Activated CD4-positive, alpha-beta T cell treated with anti-CD3 and anti-CD28 coated beads, Interleukin-2, amount 10 ng/mL, durations not matched to agents 7 days and 5 days (primary cell): Measurements from ENCODE around the gene UBAP1L. TPM values are rescaled to one million over a fixed set of nuclear protein-coding genes. Genes with fewer than 3 reads are reported as not detected.
A peak's percentile ranks its signal among the peaks of the same experiment; 100 is the strongest.
"Not testable (repeated sequence)": the region's sequence is repeated elsewhere in the genome, so short reads cannot be mapped to it uniquely, and the experiment has no call there.

Source experiments
- CTCF ChIA-PET: fragments of 350-600 bp; sonication (Branson Sonifier 250); formaldehyde crosslinking; loops from one replicate; lab custom pipeline; 2021; ENCODE audit warnings: antibody characterized with exemption; lab: Charles Lee
- POLR2A ChIA-PET: fragments of 350-600 bp; sonication (Branson Sonifier 250); formaldehyde crosslinking; loops from one replicate; lab custom pipeline; 2021; ENCODE audit warnings: antibody characterized with exemption; lab: Charles Lee
- DNase-seq: peaks from one replicate; pipeline ENCODE4 v3.0.0-alpha.2; 2020
- H3K27ac Mint-ChIP-seq: one replicate; pipeline ENCODE4 v1.8.0; 2021; ENCODE audit warnings: mild to moderate bottlenecking, moderate library complexity, mixed read lengths
- H3K27me3 Mint-ChIP-seq: one replicate; pipeline ENCODE4 v1.8.0; 2021; ENCODE audit warnings: mixed read lengths
- H3K36me3 Mint-ChIP-seq: one replicate; pipeline ENCODE4 v1.8.0; 2021; ENCODE audit warnings: low read depth, mixed read lengths
- H3K4me1 Mint-ChIP-seq: one replicate; pipeline ENCODE4 v1.8.0; 2021; ENCODE audit warnings: mixed read lengths
- H3K4me3 Mint-ChIP-seq: one replicate; pipeline ENCODE4 v1.8.0; 2021; ENCODE audit warnings: mild to moderate bottlenecking, moderate library complexity, mixed read lengths
- H3K9me3 Mint-ChIP-seq: one replicate; pipeline ENCODE4 v1.8.0; 2021; ENCODE audit warnings: mixed read lengths
- total RNA-seq, 2 experiments: library from RNA; stranded (reverse); gene quantifications; one replicate each; pipeline ENCODE4 v1.2.3, GENCODE V29; 2021

The UBAP1L gene
- total RNA-seq, 2 experiments from 2014 or later = 3.8 to 5.3 TPM

DNA sequence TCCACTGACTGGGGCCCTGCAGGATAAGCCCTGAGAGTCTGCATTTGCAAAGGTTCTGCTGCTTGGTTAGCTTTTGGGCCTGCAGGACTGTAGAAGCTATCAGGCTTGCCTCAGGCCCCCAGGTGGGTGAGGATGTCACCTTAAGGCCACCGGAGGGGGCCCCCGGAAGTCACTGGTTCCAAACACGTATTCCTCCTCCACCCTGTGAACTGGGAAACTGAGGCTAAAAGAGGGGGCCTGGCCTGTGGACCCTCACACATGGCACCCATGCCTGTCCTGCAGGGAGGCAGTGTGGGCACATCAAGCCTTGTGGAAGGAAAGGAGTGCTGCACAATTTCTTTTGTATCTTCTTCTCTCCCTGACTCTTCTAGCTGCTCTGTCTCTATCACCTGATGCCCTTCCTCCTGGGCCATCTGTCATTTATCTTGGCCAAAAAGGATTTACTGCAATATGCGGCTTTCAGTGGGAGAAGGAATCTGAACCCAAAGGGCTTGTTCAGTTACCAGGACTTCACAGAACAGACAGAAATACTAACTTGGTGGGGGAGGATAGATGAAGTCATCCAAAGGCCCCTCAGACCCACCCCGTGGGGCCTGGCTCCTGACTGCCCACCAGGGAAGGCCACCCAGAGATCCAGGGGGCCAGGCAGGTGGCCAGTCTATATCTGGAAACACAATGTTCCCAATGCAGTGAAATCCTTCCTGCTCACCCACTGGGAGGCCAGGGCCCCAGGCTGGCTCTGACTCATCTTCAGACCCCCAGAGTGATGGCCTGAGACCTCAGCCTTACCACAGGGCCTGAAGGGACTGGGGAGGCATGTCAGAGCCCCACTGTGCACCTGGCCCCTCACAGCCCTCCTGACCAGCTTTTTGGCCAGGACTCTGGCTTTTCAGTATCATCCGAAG is 18.3 kb downstream of the UBAP1L start:
- Mint-ChIP-seq H3K9me3 (no peaks in the 10 kb centered on the region), H3K27me3 (no peaks in the 10 kb centered on the region), H3K36me3 (peaks cover 5% of the 10 kb centered on the region), H3K4me1 (peaks cover 1% of the 10 kb centered on the region), H3K27ac (no peak overlapping the region), H3K4me3 (no peak overlapping the region)
- no peak for DNase-seq
- ChIA-PET CTCF (interaction anchor here (1.2 kb wide), 1 partner anchor 42 kb away, joined by 4 read pairs; no protein-coding TSS in a partner anchor), POLR2A (no interaction called here)

- CTCF ChIA-PET = interaction anchor here (0.8 to 1.2 kb wide), 2 partner anchors 16 to 41 kb away, joined by 3 to 4 read pairs; no protein-coding TSS in a partner anchor
- DNase-seq = no peak
- no peak overlapping the region for H3K4me3 Mint-ChIP-seq
- H3K4me1 Mint-ChIP-seq = no peaks in the 10 kb centered on the region
- no peaks in the 10 kb centered on the region for H3K9me3 Mint-ChIP-seq
- no peak overlapping the region for H3K27ac Mint-ChIP-seq
- peaks cover 3% of the 10 kb centered on the region for H3K36me3 Mint-ChIP-seq
- POLR2A ChIA-PET = no interaction called here
- H3K27me3 Mint-ChIP-seq = no peaks in the 10 kb centered on the region
Measured at GRCh38 chr15:65095747-65096104, 19.3 kb downstream of the UBAP1L start.

DNA sequence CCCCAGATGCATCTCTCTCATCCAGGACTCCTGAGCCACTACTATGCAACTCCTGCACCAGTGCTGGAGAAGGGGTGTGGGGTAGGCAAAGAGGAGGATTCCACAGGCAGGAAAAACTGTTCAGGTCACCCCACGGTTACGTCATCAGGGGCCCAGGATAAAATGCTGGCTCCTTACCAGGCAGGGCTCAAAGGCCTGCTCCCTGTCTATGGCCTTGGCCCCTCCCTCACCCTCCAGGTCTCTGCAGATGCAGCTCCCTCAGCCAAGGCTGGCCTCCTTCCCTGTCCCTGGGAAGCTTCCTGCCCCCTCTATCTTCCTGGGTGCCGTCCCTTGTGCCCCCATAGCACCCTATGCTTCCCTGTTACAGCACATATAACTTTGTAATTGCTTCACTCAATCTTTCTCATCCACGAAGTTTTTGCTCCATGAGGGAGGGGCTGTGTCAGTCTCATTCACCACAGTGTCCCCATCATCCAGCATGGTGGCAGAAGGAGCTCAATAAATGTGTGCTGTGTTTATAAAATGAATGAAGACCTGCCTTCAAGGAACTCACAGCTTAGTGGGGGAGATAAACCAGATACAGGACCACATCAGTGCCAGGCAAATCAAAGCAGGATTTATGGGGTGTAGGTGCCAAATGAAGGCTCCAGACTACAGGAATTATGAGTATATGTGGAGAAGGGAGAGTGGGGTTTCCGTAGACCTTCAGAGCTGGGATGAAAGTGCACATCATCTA is 19.8 kb downstream of the UBAP1L start:
- no peaks in the 10 kb centered on the region for H3K4me1 Mint-ChIP-seq

DNA sequence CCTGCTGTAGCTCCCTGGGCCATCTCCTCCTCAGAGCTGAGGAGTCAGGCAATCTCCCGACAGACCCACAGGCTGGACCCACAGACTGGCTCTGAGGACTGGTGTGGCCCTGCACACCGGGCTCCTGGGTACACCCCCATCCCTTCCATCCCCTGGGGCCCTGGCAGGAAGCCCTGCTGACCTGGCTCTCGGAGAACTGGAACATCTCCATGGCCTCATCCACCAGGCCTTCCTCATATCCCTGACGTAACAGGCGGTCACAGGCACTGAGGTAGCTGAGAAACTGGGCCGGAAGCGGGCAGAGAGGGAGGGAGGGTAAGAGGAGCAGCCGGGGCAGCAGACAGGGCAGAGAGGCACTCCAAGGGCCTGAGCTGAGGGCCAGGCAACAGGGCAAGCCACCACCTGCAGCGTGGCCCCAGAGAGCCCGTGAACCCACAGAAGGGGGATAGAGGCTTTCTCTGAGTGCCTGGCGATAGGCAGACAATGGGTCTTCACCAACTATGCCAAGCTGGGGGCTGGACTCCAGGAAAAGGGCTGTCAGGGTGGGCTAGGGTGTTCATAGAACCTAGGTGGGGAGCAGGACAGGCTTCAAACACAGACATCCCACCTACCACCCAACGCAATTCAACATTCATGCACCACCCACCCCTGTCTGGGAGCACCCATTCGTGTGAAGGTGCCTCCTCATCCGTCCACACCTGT is 20.6 kb downstream of the UBAP1L start:
- DNase-seq = no peak
- peaks cover 3% of the 10 kb centered on the region for H3K36me3 Mint-ChIP-seq
- POLR2A ChIA-PET = no interaction called here
- no peaks in the 10 kb centered on the region for H3K9me3 Mint-ChIP-seq
- peak overlapping the region; percentile 43 for H3K27ac Mint-ChIP-seq
- no peaks in the 10 kb centered on the region for H3K27me3 Mint-ChIP-seq
- H3K4me3 Mint-ChIP-seq = no peak overlapping the region
- H3K4me1 Mint-ChIP-seq = no peaks in the 10 kb centered on the region
- CTCF ChIA-PET = no interaction called here

More for the DNA sequence above, 19.8 kb downstream of the UBAP1L start:
- Mint-ChIP-seq H3K36me3 (peaks cover 3% of the 10 kb centered on the region), H3K27ac (no peak overlapping the region), H3K9me3 (no peaks in the 10 kb centered on the region), H3K4me3 (no peak overlapping the region), H3K27me3 (no peaks in the 10 kb centered on the region)
- ChIA-PET CTCF (interaction anchor here (0.8 to 1.2 kb wide), 2 partner anchors 16 to 40 kb away, joined by 3 to 4 read pairs; no protein-coding TSS in a partner anchor), POLR2A (no interaction called here)
- no peak for DNase-seq

DNA sequence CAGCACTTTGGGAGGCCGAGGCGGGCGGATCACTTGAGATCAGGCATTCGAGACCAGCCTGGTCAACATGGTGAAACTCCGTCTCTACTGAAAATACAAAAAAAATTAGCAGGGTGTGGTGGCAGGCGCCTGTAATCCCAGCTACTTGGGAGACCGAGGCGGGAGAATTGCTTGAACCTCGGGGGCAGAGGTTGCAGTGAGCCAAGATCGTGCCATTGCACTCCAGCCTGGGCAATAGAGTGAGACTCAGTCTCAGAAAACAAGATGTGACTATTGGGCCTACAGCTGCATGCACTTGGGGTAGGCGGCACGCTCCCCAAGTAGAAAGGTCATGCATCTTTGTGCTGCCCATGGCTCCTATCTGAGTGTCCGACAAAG is 21.2 kb downstream of the UBAP1L start:
- H3K27me3 Mint-ChIP-seq, H3K9me3 Mint-ChIP-seq, POLR2A ChIA-PET, DNase-seq, CTCF ChIA-PET, H3K4me3 Mint-ChIP-seq, H3K36me3 Mint-ChIP-seq, H3K4me1 Mint-ChIP-seq: not testable (repeated sequence)
- peak overlapping the region; percentile 20 for H3K27ac Mint-ChIP-seq

DNA sequence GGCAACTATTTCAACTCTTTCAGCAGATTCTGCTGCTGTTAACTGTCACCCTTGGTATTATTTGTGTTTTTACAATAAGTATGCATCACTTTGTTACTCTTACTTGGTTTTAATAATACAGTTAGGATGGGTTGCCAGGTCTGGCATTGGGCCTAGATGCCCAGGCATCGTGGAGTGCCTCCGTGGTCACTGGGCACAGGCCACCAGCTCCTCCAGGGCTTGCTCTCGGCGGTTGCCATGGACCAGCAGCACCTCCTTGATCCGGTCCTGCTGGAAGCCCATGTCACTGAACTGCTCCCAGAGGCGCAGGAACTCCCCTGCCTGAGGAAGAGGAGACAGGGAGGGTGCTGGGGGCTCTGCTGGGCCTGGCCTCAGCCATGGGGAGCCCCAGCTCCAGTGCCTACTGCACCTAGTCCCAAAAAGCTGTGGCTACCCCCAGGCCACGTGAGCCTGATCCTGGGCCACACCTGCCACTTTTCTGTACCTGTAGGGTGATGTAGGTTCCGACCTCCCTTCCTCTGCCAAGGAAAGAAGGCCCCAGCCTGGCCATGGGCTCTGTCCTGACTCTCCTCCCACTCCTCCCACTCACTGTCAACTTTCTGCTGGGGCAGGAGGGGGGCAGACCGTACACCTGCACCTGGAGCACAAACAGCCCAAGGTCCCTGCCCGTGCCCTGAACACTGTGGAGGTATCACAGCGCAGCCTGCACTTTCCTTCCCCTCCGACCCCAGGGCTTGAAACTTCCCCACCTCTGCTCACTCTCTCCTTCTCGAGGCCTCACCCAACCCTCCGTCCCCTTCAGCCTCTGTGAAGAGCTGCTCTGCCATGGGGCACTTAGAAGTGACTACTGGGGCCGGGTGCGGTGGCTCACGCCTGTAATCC is 21.8 kb downstream of the UBAP1L start:
- H3K27ac Mint-ChIP-seq = no peak overlapping the region
- H3K36me3 Mint-ChIP-seq = no peaks in the 10 kb centered on the region
- no peaks in the 10 kb centered on the region for H3K9me3 Mint-ChIP-seq
- no peaks in the 10 kb centered on the region for H3K27me3 Mint-ChIP-seq
- no peak for DNase-seq
- no peaks in the 10 kb centered on the region for H3K4me1 Mint-ChIP-seq
- H3K4me3 Mint-ChIP-seq = no peak overlapping the region
- CTCF ChIA-PET = interaction anchor here (1.0 kb wide), 1 partner anchor 15 kb away, joined by 3 read pairs; no protein-coding TSS in a partner anchor
- POLR2A ChIA-PET = no interaction called here

DNA sequence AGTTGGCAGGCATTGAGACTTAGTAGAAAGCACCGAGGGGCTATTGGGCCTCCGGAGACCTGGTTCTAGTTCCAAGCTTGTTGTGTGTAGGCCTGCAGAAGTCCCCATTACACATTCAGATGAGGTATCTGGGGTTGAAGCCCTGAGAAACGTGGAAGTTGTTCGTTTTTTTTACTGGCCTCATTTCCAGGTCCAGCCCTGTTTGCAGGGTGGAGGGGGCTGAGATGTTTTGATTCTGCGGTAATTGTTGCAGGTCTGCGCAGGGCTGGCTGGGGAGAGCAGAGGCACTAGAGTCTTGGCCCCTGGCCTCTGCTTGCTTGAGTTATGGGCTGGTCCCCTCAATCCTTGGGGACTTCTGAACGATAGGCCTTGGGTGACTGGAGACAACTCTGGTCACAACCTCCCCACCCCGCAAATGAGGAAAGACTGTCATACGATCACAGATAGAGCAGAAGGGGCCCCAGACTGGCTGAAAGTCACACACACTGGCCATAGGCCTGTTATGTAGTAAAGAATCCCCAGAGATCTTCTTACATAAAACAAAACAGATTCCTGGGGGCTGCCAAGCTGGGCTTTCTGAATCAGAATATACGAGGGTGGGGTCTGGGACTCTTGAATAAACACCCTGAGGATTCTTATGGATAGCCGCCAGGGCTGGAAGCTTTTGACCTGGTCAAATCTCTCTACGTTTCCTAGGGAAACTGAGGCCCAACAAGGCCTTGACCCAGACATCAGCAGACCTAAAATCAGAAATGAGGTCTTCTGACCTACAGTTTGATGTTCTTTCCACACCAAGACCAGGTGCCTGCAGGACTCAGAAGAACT is 22.8 kb downstream of the UBAP1L start:
- H3K27ac Mint-ChIP-seq = no peak overlapping the region
- H3K4me3 Mint-ChIP-seq = no peak overlapping the region
- DNase-seq = no peak
- H3K27me3 Mint-ChIP-seq = no peaks in the 10 kb centered on the region
- ChIA-PET POLR2A (no interaction called here), CTCF (interaction anchor here (1.0 to 1.4 kb wide), 2 partner anchors 14 kb away, joined by 3 read pairs; no protein-coding TSS in a partner anchor)
- H3K9me3 Mint-ChIP-seq = no peaks in the 10 kb centered on the region
- H3K36me3 Mint-ChIP-seq = no peaks in the 10 kb centered on the region
- no peaks in the 10 kb centered on the region for H3K4me1 Mint-ChIP-seq

DNA sequence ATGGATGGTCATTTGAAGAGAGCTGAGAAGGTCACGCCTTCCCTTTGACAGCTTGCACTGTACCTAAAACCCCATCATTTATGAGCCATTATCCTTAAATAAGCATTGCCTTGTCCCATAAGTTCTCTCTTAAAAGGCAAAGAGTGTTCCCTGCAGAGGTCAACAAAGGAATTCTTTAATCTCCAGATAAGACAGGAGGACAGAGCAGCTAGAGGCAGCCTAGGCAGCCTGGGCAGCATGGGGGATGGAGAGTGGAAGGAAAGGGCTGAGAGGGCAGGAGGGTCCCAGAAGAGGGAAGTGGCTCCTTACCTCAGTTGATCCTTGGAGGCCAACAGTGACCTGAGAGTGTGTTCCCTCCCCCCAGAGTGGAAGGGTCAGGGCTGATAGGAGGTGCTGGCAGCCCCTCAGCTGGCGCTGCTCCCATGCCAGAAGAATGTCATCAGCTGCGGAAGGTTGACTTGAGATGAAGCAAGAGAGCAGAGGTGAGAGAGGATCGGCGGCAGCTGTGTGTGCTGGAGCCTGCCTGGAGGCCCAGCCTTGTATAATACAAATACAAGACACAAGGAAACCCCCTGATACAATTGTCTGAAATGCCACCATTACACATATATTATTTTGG is 25.7 kb downstream of the UBAP1L start:
- ChIA-PET POLR2A (interaction anchor here (0.6 kb wide), 1 partner anchor 1374 kb away, joined by 3 read pairs; no protein-coding TSS in a partner anchor), CTCF (interaction anchor here (0.7 kb wide), 1 partner anchor 210 kb away, joined by 3 read pairs; no protein-coding TSS in a partner anchor)
- Mint-ChIP-seq H3K36me3 (no peaks in the 10 kb centered on the region), H3K4me1 (no peaks in the 10 kb centered on the region), H3K9me3 (no peaks in the 10 kb centered on the region), H3K4me3 (no peak overlapping the region), H3K27ac (no peak overlapping the region), H3K27me3 (peaks cover 3% of the 10 kb centered on the region)
- DNase-seq = no peak

DNA sequence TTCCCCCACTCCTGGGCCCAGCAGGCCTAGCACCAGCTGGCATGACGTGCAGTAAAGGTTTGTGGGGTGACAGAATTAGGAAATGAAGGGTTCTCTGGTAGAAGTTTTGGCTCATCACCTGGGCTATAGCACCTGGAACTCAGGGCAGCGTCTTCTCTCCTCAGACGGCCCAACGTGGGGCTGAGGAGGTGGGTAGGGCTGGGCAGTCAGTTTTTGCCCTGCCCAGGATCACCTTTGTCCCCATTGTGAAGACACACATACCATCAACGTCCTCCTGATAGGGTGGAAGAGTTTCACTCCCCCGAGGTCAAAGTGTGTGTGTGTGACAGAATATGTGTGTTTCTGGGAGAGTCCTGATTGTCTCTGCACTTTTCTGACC is 26.4 kb downstream of the UBAP1L start:
- no peaks in the 10 kb centered on the region for H3K4me1 Mint-ChIP-seq
- H3K27ac Mint-ChIP-seq = no peak overlapping the region
- H3K36me3 Mint-ChIP-seq = no peaks in the 10 kb centered on the region
- H3K4me3 Mint-ChIP-seq = no peak overlapping the region
- CTCF ChIA-PET = no interaction called here
- peaks cover 7% of the 10 kb centered on the region for H3K27me3 Mint-ChIP-seq
- POLR2A ChIA-PET = interaction anchor here (0.6 kb wide), 1 partner anchor 1375 kb away, joined by 3 read pairs; no protein-coding TSS in a partner anchor
- DNase-seq = no peak
- H3K9me3 Mint-ChIP-seq = no peaks in the 10 kb centered on the region

DNA sequence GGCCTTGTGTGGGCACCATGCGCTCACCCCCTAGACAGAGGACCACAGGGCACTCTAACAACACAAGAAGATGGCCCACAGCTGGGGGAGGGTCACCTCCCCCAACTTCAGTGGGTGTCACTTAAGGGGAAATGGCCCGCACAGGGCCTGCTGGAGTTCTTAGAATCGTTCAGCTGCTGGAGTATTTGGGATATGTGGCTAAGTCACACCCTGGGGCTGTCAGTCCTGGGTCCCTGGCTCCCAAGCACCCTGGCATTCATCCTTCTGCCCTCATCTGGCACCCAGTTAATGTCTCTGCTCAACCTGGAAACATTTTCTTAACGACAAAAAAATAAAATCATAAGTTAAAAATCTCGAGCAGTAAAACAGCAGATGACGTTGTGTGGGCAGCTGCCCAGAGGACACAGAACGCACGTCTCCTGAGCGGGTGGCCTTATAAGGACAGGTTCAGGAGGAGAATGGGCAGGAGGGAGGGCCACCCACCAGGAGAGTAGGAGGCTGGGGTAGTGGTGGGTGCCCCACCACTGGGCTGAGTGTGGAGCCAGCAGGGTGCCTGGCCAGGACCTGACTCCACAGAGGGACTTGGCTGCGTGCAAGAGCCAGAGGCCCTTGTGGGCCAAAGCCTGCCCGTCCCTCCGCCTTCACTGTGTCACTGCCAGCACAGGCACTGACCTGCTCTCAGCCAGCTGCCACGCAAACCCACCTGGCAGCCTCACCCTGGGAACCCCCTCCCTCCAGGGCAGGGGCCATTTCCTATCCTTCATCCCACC is 26.9 kb downstream of the UBAP1L start:
- Mint-ChIP-seq H3K9me3 (no peaks in the 10 kb centered on the region), H3K36me3 (no peaks in the 10 kb centered on the region), H3K27ac (no peak overlapping the region), H3K4me1 (no peaks in the 10 kb centered on the region), H3K4me3 (no peak overlapping the region), H3K27me3 (peaks cover 7% of the 10 kb centered on the region)
- ChIA-PET CTCF (interaction anchor here (0.8 to 1.9 kb wide), 4 partner anchors 10 to 25 kb away, joined by 3 to 6 read pairs (median 4); no protein-coding TSS in a partner anchor), POLR2A (no interaction called here)
- DNase-seq = no peak
